GM23248 (cell line): ENCODE results near the gene DOK1.

ENCODE experiments used
- EZH2 ChIP-seq: fragments of 200-600 bp; sonication (generic); IDR thresholded peaks from 2 replicates; pipeline ENCODE4 v1.6.1; 2018; ENCODE audit warnings: antibody characterized with exemption, mild to moderate bottlenecking; ENCODE audit not compliant: insufficient read depth, poor library complexity, severe bottlenecking
- EZH2phosphoT487 ChIP-seq: fragments of 200-600 bp; sonication (generic); IDR thresholded peaks from 2 replicates; pipeline ENCODE4 v1.6.1; 2018; ENCODE audit warnings: antibody characterized with exemption, moderate library complexity, mild to moderate bottlenecking, low read depth; ENCODE audit not compliant: insufficient read depth

DNA sequence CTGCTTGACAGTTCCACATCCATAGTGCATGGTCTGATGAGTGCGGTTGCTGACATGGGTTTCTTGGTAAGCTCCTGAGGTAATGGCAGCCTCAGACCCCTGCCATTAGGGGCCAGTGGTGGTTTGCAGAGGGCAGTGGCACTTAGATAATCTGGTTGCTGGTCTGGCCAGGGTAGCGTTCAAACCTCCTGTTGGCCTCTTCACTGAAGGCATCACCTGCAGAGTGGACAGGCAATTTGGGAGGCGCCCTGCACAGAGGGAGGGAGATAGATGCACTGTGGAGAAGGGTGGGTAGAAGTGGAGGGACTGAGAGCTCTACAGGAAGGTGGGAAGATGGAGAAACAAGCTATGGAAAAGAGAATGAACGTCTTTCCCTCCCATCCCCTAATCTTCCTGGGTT, 21.1 kb upstream of the DOK1 start:
- TF ChIP-seq EZH2 (no peak), EZH2phosphoT487 (no peak)
